ENCODE data around the gene RIT2.

The RIT2 gene

DNA sequence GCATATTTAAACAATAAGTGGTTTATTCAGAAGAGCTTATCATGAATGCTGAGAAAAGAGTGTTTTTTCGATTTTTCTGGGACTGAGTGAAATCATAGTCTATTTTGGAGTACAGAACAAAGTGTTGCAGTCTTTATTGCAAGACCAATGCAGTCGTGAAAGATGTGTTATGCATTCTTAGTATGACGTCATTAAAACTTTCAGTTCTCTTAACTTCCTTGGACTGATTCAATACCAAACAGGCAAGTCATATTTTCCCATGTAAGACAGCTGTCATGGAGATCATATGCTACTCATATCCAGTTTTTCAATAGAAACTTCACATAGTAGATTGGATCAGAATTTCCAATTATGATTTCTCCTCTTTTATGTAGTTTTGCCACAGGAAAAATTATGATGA is 92.6 kb downstream of the RIT2 start:
- Histone ChIP-seq H3K4me3 (no peak overlapping the region), H4K20me1 (no peaks in the 10 kb centered on the region), H3K27ac (no peak overlapping the region), H3K9me3 (peaks cover 7% of the 10 kb centered on the region; the same call in 1 of the 2 replicates), H3K36me3 (no peaks in the 10 kb centered on the region), H3K4me1 (no peaks in the 10 kb centered on the region), H3K27me3 (no peaks in the 10 kb centered on the region), H3K9ac (no peak overlapping the region), H3K4me2 (no peak overlapping the region)
- no peak for TF ChIP-seq Cebpa-rat (IDR thresholded peaks at IDR 0.05)

DNA sequence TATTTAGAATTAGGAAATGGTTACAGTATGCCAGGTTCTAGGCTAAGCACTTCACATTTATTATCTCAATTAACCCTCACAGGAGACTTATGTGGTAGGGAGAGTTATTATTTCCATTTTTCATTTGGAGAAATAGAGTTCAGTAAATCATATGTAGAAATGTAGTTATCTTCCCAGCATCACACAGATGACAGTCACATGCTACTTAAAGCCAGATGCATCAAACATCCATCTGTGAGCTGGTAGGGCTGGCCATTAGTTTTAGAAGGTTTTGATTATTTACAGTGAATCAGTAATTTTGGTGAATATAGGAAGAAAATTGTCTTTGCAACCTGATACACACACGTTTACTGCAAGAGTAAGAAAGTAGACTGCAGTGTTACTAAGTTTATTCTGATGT is 97.9 kb downstream of the RIT2 start:
- H3K9me3 ChIP-seq = peaks cover 7% of the 10 kb centered on the region; the same call in 1 of the 2 replicates
- no peak overlapping the region for H3K9ac ChIP-seq
- H3K36me3 ChIP-seq = no peaks in the 10 kb centered on the region
- H4K20me1 ChIP-seq = no peaks in the 10 kb centered on the region
- TF ChIP-seq Cebpa-rat (IDR thresholded peaks at IDR 0.05) = no peak
- no peak overlapping the region for H3K4me2 ChIP-seq
- H3K4me3 ChIP-seq = no peak overlapping the region
- no peaks in the 10 kb centered on the region for H3K27me3 ChIP-seq
- H3K4me1 ChIP-seq = no peaks in the 10 kb centered on the region
- no peak overlapping the region for H3K27ac ChIP-seq

DNA sequence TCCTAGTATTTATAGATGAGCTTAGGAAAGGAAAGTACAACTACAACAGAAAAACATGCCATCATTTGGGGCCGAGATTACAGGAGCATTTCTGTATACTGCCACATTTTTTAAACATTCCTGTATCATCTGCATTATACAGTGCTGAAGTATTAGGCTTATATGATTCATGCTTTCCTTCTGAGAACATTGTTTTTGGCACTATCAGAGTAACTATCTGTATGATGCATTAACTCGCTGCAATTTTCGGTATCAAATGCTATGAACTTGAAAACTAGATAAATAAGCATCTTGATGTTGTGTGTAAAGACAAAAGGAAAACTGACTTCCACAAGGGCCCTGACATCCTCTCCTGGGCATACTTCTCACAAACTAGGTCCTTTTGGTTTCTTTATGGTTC is 102.0 kb downstream of the RIT2 start:
- H3K9ac ChIP-seq = no peak overlapping the region

DNA sequence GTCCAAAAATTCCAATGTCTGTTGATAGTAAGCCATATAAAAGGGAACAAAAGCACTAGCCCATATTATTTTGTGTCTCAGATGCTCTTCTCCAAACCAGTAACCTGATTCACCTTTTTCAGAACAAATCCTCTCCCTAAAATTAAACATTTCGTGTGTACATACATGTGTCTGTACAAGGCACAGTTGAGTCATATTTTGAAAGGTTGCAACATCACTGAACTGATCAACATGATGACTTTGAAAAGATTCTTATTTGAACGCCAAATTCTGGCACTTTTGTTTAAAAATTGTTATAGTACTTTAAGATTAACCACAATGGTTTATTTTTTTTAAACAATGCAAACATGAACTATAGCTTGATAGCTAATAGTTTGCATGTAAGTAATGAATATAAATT is 102.5 kb downstream of the RIT2 start:
- Histone ChIP-seq H3K36me3 (no peaks in the 10 kb centered on the region), H3K9ac (no peak overlapping the region), H3K27ac (no peak overlapping the region), H3K9me3 (no peaks in the 10 kb centered on the region), H3K27me3 (no peaks in the 10 kb centered on the region), H3K4me2 (no peak overlapping the region), H3K4me1 (no peaks in the 10 kb centered on the region), H4K20me1 (no peaks in the 10 kb centered on the region), H3K4me3 (no peak overlapping the region)
- no peak for TF ChIP-seq Cebpa-rat (IDR thresholded peaks at IDR 0.05)

More for the DNA sequence above, 102.0 kb downstream of the RIT2 start:
- TF ChIP-seq Cebpa-rat (IDR thresholded peaks at IDR 0.05) = no peak
- H3K4me1 ChIP-seq = no peaks in the 10 kb centered on the region
- no peaks in the 10 kb centered on the region for H3K27me3 ChIP-seq
- no peaks in the 10 kb centered on the region for H4K20me1 ChIP-seq
- H3K27ac ChIP-seq = no peak overlapping the region
- no peak overlapping the region for H3K4me2 ChIP-seq
- H3K9me3 ChIP-seq = no peaks in the 10 kb centered on the region
- H3K36me3 ChIP-seq = no peaks in the 10 kb centered on the region
- H3K4me3 ChIP-seq = no peak overlapping the region

DNA sequence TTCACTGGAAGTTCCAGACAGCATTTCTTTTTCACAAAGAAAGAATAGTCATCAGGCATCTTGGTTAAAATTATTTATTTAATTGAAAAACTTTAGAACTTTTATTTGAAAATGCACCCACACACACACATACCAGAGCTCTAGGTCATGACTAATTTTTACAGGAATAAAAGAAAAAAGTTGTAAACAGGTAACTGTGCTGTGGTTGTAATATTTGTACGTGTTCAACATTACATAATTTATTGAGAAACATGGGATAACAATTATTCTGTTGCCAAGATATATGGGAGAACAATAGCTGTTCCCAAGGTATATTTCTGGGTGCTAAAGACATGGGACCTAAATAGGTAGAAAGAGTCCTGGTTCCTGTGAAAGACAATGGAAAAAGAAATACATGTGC is 104.9 kb downstream of the RIT2 start:
- H4K20me1 ChIP-seq = no peaks in the 10 kb centered on the region
- H3K9me3 ChIP-seq = no peaks in the 10 kb centered on the region
- no peaks in the 10 kb centered on the region for H3K4me1 ChIP-seq
- TF ChIP-seq Cebpa-rat (IDR thresholded peaks at IDR 0.05) = no peak
- H3K4me2 ChIP-seq = no peak overlapping the region
- H3K27ac ChIP-seq = no peak overlapping the region
- no peak overlapping the region for H3K4me3 ChIP-seq
- H3K36me3 ChIP-seq = no peaks in the 10 kb centered on the region
- no peaks in the 10 kb centered on the region for H3K27me3 ChIP-seq
- no peak overlapping the region for H3K9ac ChIP-seq

DNA sequence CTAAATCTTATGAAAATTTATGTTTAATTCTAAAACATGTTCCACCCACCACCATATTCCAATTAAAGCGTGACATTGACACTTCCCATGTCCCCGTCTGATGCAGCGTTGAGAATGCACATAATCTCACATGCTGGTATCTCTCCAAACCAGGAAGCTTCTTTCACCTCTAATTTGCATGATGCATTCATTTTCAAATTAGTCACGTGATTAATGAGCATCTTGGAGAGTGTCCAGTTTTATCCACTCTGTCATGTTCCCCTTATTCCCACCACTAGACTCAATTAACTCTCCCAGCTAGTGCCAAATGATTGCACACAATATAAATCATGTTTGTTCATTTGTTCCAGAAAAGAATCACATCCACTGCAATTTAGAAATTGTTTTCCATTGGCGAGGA is 105.8 kb downstream of the RIT2 start:
- Histone ChIP-seq H3K4me3 (no peak overlapping the region), H3K27ac (no peak overlapping the region), H3K4me1 (no peaks in the 10 kb centered on the region), H3K4me2 (no peak overlapping the region), H4K20me1 (no peaks in the 10 kb centered on the region), H3K27me3 (no peaks in the 10 kb centered on the region), H3K9me3 (no peaks in the 10 kb centered on the region), H3K9ac (no peak overlapping the region), H3K36me3 (no peaks in the 10 kb centered on the region)
- no peak for TF ChIP-seq Cebpa-rat (IDR thresholded peaks at IDR 0.05)

DNA sequence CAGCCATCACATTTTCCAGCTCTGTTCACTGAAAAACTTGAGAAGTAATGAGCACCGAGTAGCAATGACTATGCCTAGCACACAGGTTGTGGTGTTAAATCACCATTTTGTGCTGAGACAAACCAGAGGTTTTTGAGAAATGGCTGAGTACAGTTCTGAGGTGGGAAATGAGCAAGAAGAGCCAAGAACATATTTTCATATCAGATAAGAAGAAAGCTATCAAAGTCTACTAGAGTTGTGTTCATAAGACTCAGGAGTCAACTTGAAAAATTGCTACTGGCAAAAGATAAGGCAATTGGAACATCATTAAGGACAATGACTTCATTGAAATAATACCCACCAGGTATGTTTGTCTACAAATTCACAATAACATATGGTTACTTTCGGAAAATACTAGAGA is 108.1 kb downstream of the RIT2 start:
- no peaks in the 10 kb centered on the region for H3K9me3 ChIP-seq
- no peak overlapping the region for H3K4me2 ChIP-seq
- H3K4me3 ChIP-seq = no peak overlapping the region
- H3K4me1 ChIP-seq = no peaks in the 10 kb centered on the region
- no peaks in the 10 kb centered on the region for H4K20me1 ChIP-seq
- no peak for TF ChIP-seq Cebpa-rat (IDR thresholded peaks at IDR 0.05)
- H3K9ac ChIP-seq = no peak overlapping the region
- no peak overlapping the region for H3K27ac ChIP-seq
- no peaks in the 10 kb centered on the region for H3K27me3 ChIP-seq
- no peaks in the 10 kb centered on the region for H3K36me3 ChIP-seq

DNA sequence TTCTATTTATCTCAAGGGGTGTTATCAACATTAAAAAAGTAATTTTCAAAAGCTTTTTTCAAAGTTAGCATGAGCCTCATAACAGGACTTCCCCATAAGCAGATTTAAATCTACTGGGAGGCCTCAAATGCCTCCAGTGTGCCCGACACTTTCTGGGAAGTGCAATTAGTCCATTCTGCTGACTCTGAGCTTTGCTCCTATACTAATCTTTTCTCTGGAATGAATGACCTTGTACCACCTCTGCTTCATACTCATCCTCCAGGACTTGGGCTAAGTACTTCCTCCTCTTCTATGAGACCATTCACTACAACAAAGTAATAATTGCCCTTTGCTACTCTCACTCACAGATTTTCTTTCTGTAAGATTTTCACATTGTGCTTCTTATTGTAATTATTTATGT is 111.1 kb downstream of the RIT2 start:
- Histone ChIP-seq H3K36me3 (no peaks in the 10 kb centered on the region), H3K9ac (no peak overlapping the region), H3K4me1 (no peaks in the 10 kb centered on the region), H4K20me1 (no peaks in the 10 kb centered on the region), H3K27ac (no peak overlapping the region), H3K4me2 (no peak overlapping the region), H3K9me3 (peaks cover 5% of the 10 kb centered on the region; the same call in 1 of the 2 replicates), H3K27me3 (no peaks in the 10 kb centered on the region), H3K4me3 (no peak overlapping the region)
- no peak for TF ChIP-seq Cebpa-rat (IDR thresholded peaks at IDR 0.05)

DNA sequence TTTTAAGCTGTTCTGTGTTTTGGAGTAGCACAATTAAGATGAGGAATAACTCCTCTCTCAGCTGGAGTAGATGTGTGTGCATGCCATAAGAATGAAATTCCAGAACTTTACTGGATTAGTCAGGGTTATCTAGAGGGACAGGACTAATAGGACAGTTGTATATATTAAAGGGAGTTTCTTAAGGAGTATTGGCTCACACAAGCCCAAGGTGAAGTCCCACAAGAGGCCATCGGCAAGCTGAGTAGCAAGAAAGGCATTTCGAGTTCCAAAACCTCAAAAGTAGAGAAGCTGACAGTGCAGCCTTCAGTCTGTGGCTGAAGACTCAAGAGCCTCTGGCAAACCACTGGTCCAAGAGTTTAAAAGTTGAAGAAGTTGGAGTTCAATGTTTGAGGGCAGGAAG is 113.7 kb downstream of the RIT2 start:
- no peak overlapping the region for H3K4me2 ChIP-seq
- no peak overlapping the region for H3K9ac ChIP-seq
- no peak overlapping the region for H3K27ac ChIP-seq
- no peak for TF ChIP-seq Cebpa-rat (IDR thresholded peaks at IDR 0.05)
- H4K20me1 ChIP-seq = no peaks in the 10 kb centered on the region
- H3K4me3 ChIP-seq = no peak overlapping the region
- no peaks in the 10 kb centered on the region for H3K27me3 ChIP-seq
- H3K4me1 ChIP-seq = no peaks in the 10 kb centered on the region
- no peaks in the 10 kb centered on the region for H3K36me3 ChIP-seq
- peaks cover 5% of the 10 kb centered on the region; the same call in 1 of the 2 replicates for H3K9me3 ChIP-seq

DNA sequence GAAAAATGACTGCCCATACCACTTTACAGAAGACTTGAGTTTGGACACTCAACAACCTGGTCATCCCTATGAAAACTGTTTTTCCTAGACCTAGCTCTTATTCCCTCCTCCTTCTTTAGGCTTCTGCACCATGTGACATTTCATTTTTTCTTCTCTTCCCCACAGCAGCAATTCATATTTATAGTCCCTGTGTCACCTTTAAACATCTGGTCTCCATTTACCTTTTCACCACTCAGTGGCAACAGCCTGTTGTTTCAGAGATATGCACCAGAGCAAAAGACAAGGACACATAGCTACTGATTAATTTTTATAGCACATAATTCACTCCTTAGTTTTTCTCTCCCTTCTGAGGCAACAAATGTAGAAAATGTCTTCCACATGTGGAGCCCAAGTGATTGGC is 118.7 kb downstream of the RIT2 start:
- H3K4me2 ChIP-seq = no peak overlapping the region
- no peak overlapping the region for H3K4me3 ChIP-seq
- peaks cover 5% of the 10 kb centered on the region; the same call in 1 of the 2 replicates for H3K9me3 ChIP-seq
- no peaks in the 10 kb centered on the region for H3K4me1 ChIP-seq
- no peaks in the 10 kb centered on the region for H3K27me3 ChIP-seq
- no peak overlapping the region for H3K27ac ChIP-seq
- no peaks in the 10 kb centered on the region for H4K20me1 ChIP-seq
- no peaks in the 10 kb centered on the region for H3K36me3 ChIP-seq
- TF ChIP-seq Cebpa-rat (IDR thresholded peaks at IDR 0.05) = no peak
- no peak overlapping the region for H3K9ac ChIP-seq

DNA sequence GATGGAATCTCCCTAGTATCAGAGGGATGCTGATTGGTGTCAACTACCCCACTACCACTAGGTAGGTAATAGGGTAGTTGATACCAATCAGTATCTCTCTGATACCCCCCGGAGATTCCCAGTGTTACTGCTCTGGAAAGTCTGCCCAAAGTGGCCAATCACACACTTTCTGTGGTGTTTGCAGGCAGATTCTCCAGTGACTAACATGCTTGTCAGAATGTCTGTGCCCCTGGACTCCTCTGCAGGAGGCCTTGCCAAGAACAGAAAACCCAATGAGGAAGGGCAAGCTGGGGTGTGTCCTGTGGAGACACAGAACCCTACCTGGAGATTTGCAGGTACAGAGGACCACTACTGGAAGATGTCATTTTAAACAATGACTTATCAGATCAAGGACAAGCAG is 135.1 kb downstream of the RIT2 start:
- H3K9ac ChIP-seq = no peak overlapping the region
- H3K9me3 ChIP-seq = no peaks in the 10 kb centered on the region
- no peak overlapping the region for H3K4me2 ChIP-seq
- TF ChIP-seq Cebpa-rat (IDR thresholded peaks at IDR 0.05) = no peak
- H3K27me3 ChIP-seq = no peaks in the 10 kb centered on the region
- H3K27ac ChIP-seq = peak overlapping the region; percentile 51; the same call in 1 of the 2 replicates
- peaks cover 49% of the 10 kb centered on the region for H3K4me1 ChIP-seq
- H3K4me3 ChIP-seq = no peak overlapping the region
- no peaks in the 10 kb centered on the region for H3K36me3 ChIP-seq
- H4K20me1 ChIP-seq = no peaks in the 10 kb centered on the region

Data from BLaER1 (cell line).